B cell (primary cell): Measurements from ENCODE around the gene APOBEC3H. TPM values are rescaled to one million over a fixed set of nuclear protein-coding genes. Genes with fewer than 3 reads are reported as not detected.
A peak's percentile ranks its signal among the peaks of the same experiment; 100 is the strongest.

Source experiments
- ATAC-seq: fragments of 200-7000 bp; cut with Tn5 transposase; one replicate; pipeline ENCODE4 v1.10.0; 2021; ENCODE audit warnings: low read depth, mild to moderate bottlenecking, moderate number of reproducible peaks, moderate library complexity
- CTCF ChIA-PET: fragments of 350-600 bp; sonication (Branson Sonifier 250); formaldehyde crosslinking; loops from one replicate; lab custom pipeline; 2021; ENCODE audit warnings: antibody characterized with exemption, inconsistent platforms; lab: Charles Lee
- POLR2A ChIA-PET: fragments of 350-600 bp; sonication (Branson Sonifier 250); formaldehyde crosslinking; loops from one replicate; lab custom pipeline; 2021; ENCODE audit warnings: antibody characterized with exemption; lab: Charles Lee
- DNase-seq: peaks from one replicate; pipeline ENCODE4 v3.0.0; 2013
- H2AFZ ChIP-seq: 2 replicates; pipeline ENCODE4 v1.6.1; 2012; ENCODE audit warnings: mild to moderate bottlenecking, low read depth, low read length; ENCODE audit not compliant: insufficient read depth, poor library complexity, severe bottlenecking
- H3K27ac ChIP-seq, 2 donors: 1 replicate in 1 of 2; 2 replicates in 1 of 2; pipeline ENCODE4 v1.5.1; 2012 to 2013; ENCODE audit warnings: low read length in 2 of 2, mild to moderate bottlenecking in 2 of 2, moderate library complexity in 1 of 2
- H3K27me3 ChIP-seq, 4 experiments: fragments of 200-600 bp in 1 of 4; sonication (generic) in 1 of 4; replicated peaks in 1 of 4; 1 replicate in 2 of 4; 2 replicates in 2 of 4; pipeline versions ENCODE4 v1.6.1 to v1.7.0; 2013 to 2016; ENCODE audit warnings: low read length in 3 of 4, mild to moderate bottlenecking in 2 of 4, mixed read lengths in 1 of 4, moderate library complexity in 1 of 4; ENCODE audit not compliant: insufficient read depth in 4 of 4, control insufficient read depth in 3 of 4; ENCODE audit errors: control extremely low read depth in 1 of 4
- H3K36me3 ChIP-seq, 2 experiments: replicated peaks in 1 of 2; 1 replicate in 1 of 2; 2 replicates in 1 of 2; pipeline versions ENCODE4 v1.6.1 to v1.7.1; 2013; ENCODE audit warnings: low read length in 1 of 2; ENCODE audit not compliant: insufficient read depth in 2 of 2, control insufficient read depth in 1 of 2; ENCODE audit errors: control extremely low read depth in 1 of 2, extremely low read depth in 1 of 2
- H3K4me1 ChIP-seq, 2 donors: fragments of 200-600 bp in 1 of 2; sonication (generic) in 1 of 2; 1 replicate in 1 of 2; 2 replicates in 1 of 2; pipeline versions ENCODE4 v1.5.1 to v1.6.1; 2013 to 2017; ENCODE audit warnings: low read length in 2 of 2; ENCODE audit not compliant: control insufficient read depth in 2 of 2, insufficient read depth in 2 of 2
- H3K4me2 ChIP-seq: replicated peaks from 2 replicates; pipeline ENCODE3; 2012; ENCODE audit warnings: mild to moderate bottlenecking, low read depth, low read length; ENCODE audit not compliant: poor library complexity, severe bottlenecking
- H3K4me3 ChIP-seq, 5 experiments: fragments of 200-600 bp in 1 of 5; sonication (generic) in 1 of 5; 1 replicate in 3 of 5; 2 replicates in 2 of 5; pipeline versions ENCODE4 v1.5.1 to v1.7.0; 2011 to 2016; ENCODE audit warnings: low read length in 4 of 5, mild to moderate bottlenecking in 4 of 5, low read depth in 2 of 5, control low read depth in 1 of 5, moderate library complexity in 1 of 5; ENCODE audit not compliant: insufficient read depth in 1 of 5; ENCODE audit errors: control extremely low read depth in 1 of 5, extremely low read depth in 1 of 5
- H3K79me2 ChIP-seq: fragments of 200-600 bp; sonication (generic); one replicate; pipeline ENCODE4 v1.6.0; 2016; ENCODE audit warnings: low read length; ENCODE audit not compliant: control insufficient read depth, insufficient read depth
- H3K9ac ChIP-seq: fragments of 200-600 bp; sonication (generic); 2 replicates; pipeline ENCODE4 v1.6.1; 2017; ENCODE audit warnings: mild to moderate bottlenecking, low read length, moderate library complexity
- H3K9me3 ChIP-seq, 3 donors: one replicate each; pipeline versions ENCODE4 v1.6.1 to v1.7.1; 2013; ENCODE audit warnings: low read length in 2 of 3; ENCODE audit not compliant: control insufficient read depth in 2 of 3, insufficient read depth in 1 of 3; ENCODE audit errors: control extremely low read depth in 1 of 3
- H4K20me1 ChIP-seq: 2 replicates; pipeline ENCODE4 v1.6.0; 2012; ENCODE audit warnings: mild to moderate bottlenecking, low read length; ENCODE audit not compliant: insufficient read depth, control insufficient read depth, poor library complexity, severe bottlenecking
- H3K27ac Mint-ChIP-seq: one replicate; pipeline ENCODE4 v1.8.0; 2021; ENCODE audit warnings: mixed read lengths
- H3K27me3 Mint-ChIP-seq: one replicate; pipeline ENCODE4 v1.8.0; 2021; ENCODE audit warnings: mixed read lengths
- H3K4me1 Mint-ChIP-seq: one replicate; pipeline ENCODE4 v1.8.0; 2021; ENCODE audit warnings: mixed read lengths
- H3K4me3 Mint-ChIP-seq: one replicate; pipeline ENCODE4 v1.8.0; 2021; ENCODE audit warnings: mixed read lengths
- H3K9me3 Mint-ChIP-seq: one replicate; pipeline ENCODE4 v1.8.0; 2022; ENCODE audit warnings: mixed read lengths; ENCODE audit not compliant: insufficient read depth
- CTCF ChIP-seq: fragments of 200-600 bp; IDR thresholded peaks from one replicate; pipeline ENCODE4 v1.8.0; 2022; ENCODE audit warnings: antibody characterized with exemption, mild to moderate bottlenecking
- EZH2 ChIP-seq: IDR thresholded peaks from 2 replicates; pipeline ENCODE4 v1.6.1; 2012; ENCODE audit warnings: borderline replicate concordance, low read depth, mild to moderate bottlenecking, moderate library complexity, low read length; ENCODE audit not compliant: insufficient read depth, poor library complexity, severe bottlenecking
- WGBS: methylation state at CpG from one replicate; pipeline ENCODE4 v1.1.5; 2013; ENCODE audit warnings: missing lambda C conversion rate; ENCODE audit not compliant: insufficient coverage; 5-methylcytosine and 5-hydroxymethylcytosine counted together
- intact Hi-C: fragments of 100-400 bp; cut with micrococcal nuclease; formaldehyde crosslinking; loops from one replicate; pipeline ENCODE4 v1.10.0; 2022
- polyA plus RNA-seq: library from polyadenylated mRNA; depleted of rRNA; stranded (reverse); fragments of >200 nt; gene quantifications from 2 replicates; pipeline ENCODE4 v1.2.3, GENCODE V29; 2012
- total RNA-seq, 2 donors: library from RNA; stranded (reverse); fragments of 120-200 nt in 1 of 2; gene quantifications; 1 replicate in 1 of 2; 2 replicates in 1 of 2; pipeline versions ENCODE4 v1.2.3 to v1.2.4, GENCODE V29; 2013 to 2022

The APOBEC3H gene
- total and polyA plus RNA-seq, 2 donors (not counting 1 experiment from before 2014, with no cell fraction given) = 0.59 to 1.4 TPM

DNA sequence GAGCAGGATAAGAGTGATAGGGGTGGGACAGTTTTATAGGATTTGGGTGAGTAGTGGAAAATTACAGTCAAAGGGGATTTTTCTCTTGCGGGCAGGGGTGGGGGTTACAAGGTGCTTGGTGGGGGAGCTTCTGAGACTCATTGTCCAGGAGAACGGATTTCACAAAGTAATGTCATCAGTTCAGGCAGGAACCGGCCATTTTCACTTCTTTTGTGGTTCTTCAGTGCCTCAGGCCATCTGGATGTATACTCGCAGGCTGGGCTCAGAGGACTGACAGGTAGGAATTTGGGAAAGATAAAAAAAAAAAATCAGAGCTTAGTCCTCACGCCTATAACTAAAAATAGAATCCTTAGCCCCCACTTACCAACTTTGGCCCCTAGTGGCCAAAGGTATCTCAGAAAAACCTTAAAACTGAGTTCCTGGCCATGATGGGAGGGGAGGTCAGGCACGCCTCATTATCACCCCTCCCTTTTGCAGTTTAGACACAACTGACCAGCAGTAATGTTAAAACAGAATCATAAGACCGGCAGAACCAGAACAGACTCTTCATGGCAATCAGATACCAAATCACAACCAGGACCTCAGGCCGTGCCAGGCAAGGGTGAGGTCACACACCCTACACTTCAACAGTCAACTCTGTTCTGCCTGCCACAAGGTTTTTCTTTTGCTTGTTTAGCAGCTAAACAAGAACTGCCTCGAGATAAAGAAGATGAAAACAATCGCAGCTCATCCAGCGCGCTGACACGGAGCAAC is 28.8 kb upstream of the APOBEC3H start:
- no peaks in the 10 kb centered on the region for H3K27me3 Mint-ChIP-seq
- Histone ChIP-seq H3K27me3 (no peaks in the 10 kb centered on the region), H4K20me1 (no peaks in the 10 kb centered on the region), H3K4me3 (peak overlapping the region; percentile 50 to 99 (median 96)), H3K9me3 (peaks cover 0 to 9% (median 0%) of the 10 kb centered on the region in 3 donors), H3K9ac (peak overlapping the region; percentile 92), H3K79me2 (peaks cover 57% of the 10 kb centered on the region), H3K4me1 (peaks cover 70 to 95% of the 10 kb centered on the region in 2 donors), H3K4me2 (peak overlapping the region; percentile 76), H3K36me3 (peaks cover 2 to 26% of the 10 kb centered on the region in 2 experiments), H3K27ac (peak overlapping the region; percentile 97 to 98), H2AFZ (peak overlapping the region; percentile 16)
- no peak overlapping the region for H3K4me3 Mint-ChIP-seq
- intact Hi-C loops = no loop called here
- 51% methylated on average over 11 of the region's 13 CpGs for WGBS
- peak; percentile 42 for DNase-seq
- ChIA-PET POLR2A (interaction anchor here (0.6 to 3.6 kb wide), 2 partner anchors 8 to 31 kb away, joined by 4 to 13 read pairs; no protein-coding TSS in a partner anchor), CTCF (interaction anchor here (1.0 to 1.9 kb wide), 4 partner anchors 31 to 55 kb away, joined by 4 to 5 read pairs (median 4); partner anchors contain the start of gene APOBEC3C)
- no peak for TF ChIP-seq EZH2
- TF ChIP-seq CTCF = peak; percentile 54
- H3K9me3 Mint-ChIP-seq = no peaks in the 10 kb centered on the region
- peaks cover 45% of the 10 kb centered on the region for H3K4me1 Mint-ChIP-seq
- ATAC-seq = no peak
- H3K27ac Mint-ChIP-seq = no peak overlapping the region

DNA sequence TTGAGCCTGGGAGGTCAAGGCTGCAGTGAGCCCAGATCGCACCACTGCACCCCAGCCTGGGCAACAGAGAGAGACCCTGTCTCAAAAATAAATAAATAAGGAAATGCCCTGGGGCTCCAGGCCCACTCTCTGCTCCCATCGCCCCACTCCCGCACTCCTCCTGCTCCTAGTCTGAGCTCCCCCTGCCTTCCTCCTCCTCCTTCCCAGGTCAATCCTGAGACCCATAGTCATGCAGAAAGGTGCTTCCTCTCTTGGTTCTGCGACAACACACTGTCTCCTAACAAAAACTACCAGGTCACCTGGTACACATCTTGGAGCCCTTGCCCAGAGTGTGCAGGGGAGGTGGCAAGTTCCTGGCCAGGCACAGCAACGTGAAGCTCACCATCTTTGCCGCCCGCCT is 26.9 kb upstream of the APOBEC3H start:
- Histone ChIP-seq H3K9me3 (peaks cover 0 to 4% (median 0%) of the 10 kb centered on the region in 3 donors), H3K4me3 (peak overlapping the region in 2 of 5 experiments; percentile 8 to 25), H3K9ac (no peak overlapping the region), H3K79me2 (peaks cover 57% of the 10 kb centered on the region), H3K4me1 (peaks cover 61 to 94% of the 10 kb centered on the region in 2 donors), H4K20me1 (no peaks in the 10 kb centered on the region), H3K27me3 (no peaks in the 10 kb centered on the region), H3K27ac (peak overlapping the region; percentile 51 to 98), H3K4me2 (peak overlapping the region; percentile 76), H2AFZ (no peak overlapping the region), H3K36me3 (peaks cover 2 to 26% of the 10 kb centered on the region in 2 experiments)
- TF ChIP-seq CTCF (no peak), EZH2 (no peak)
- intact Hi-C loops = no loop called here
- Mint-ChIP-seq H3K4me3 (peak overlapping the region; percentile 54), H3K9me3 (no peaks in the 10 kb centered on the region), H3K27me3 (no peaks in the 10 kb centered on the region), H3K4me1 (peaks cover 40% of the 10 kb centered on the region), H3K27ac (peak overlapping the region; percentile 86)
- POLR2A ChIA-PET = interaction anchor here (1.2 kb wide), 1 partner anchor 44 kb away, joined by 3 read pairs; no protein-coding TSS in a partner anchor
- 95% methylated on average over 4 of the region's 7 CpGs for WGBS
- CTCF ChIA-PET = interaction anchor here (1.2 kb wide), 1 partner anchor 86 kb away, joined by 3 read pairs; no protein-coding TSS in a partner anchor
- DNase-seq = no peak
- ATAC-seq = no peak
